ENCODE results near the gene CDH13. TPM values are rescaled to one million over a fixed set of nuclear protein-coding genes. Genes with fewer than 3 reads are reported as not detected.

CDH13 gene
- total RNA-seq, 2 experiments from 2014 or later: not detected

- Histone ChIP-seq H3K4me1 (ENCODE audit: insufficient read depth, low read length, poor library complexity, severe bottlenecking) (peaks cover 23% of the 10 kb centered on the region), H3K9me3 (ENCODE audit: low read length) (no peaks in the 10 kb centered on the region), H3K36me3 (ENCODE audit: insufficient read depth, low read length) (no peaks in the 10 kb centered on the region), H3K27ac (ENCODE audit: low read depth, low read length, poor library complexity, severe bottlenecking) (no peak overlapping the region), H2AFZ (ENCODE audit: low read length) (no peak overlapping the region), H3K4me2 (ENCODE audit: low read length) (no peak overlapping the region), H3K9me2 (ENCODE audit: insufficient read depth, low read length) (no peaks in the 10 kb centered on the region), H4K20me1 (ENCODE audit: insufficient read depth, low read length) (no peaks in the 10 kb centered on the region), H3K79me2 (ENCODE audit: insufficient read depth, low read depth, low read length) (no peaks in the 10 kb centered on the region), H3K4me3 (ENCODE audit: low read depth, low read length, poor library complexity, severe bottlenecking) (no peak overlapping the region)
- ChIA-PET POLR2A (interaction anchor here (0.5 to 1.1 kb wide), 2 partner anchors 13 to 1053 kb away, joined by 3 read pairs; no protein-coding TSS in a partner anchor), CTCF (ENCODE audit: unreplicated experiment) (no interaction called here)
- no TSS peak for BruUV-seq (replicated peaks)
- no peak for TF ChIP-seq EZH2phosphoT487 (IDR thresholded peaks at IDR 0.05; ENCODE audit: borderline replicate concordance, low read depth, low read length)
- TF ChIP-seq CTCF (conservative IDR thresholded peaks at IDR 0.05; ENCODE audit: low read length): no peak
- no peak for DNase-seq (ENCODE audit: low spot score)
- intact Hi-C loops (cut with micrococcal nuclease; ENCODE audit: unreplicated experiment): no loop called here
Measured at GRCh38 chr16:83847371-83848225, 1220.8 kb downstream of the CDH13 start.

- Histone ChIP-seq H3K4me3 (ENCODE audit: low read depth, low read length, poor library complexity, severe bottlenecking) (no peak overlapping the region), H4K20me1 (ENCODE audit: insufficient read depth, low read length) (no peaks in the 10 kb centered on the region), H3K36me3 (ENCODE audit: insufficient read depth, low read length) (no peaks in the 10 kb centered on the region), H3K9me3 (ENCODE audit: low read length) (no peaks in the 10 kb centered on the region), H3K4me2 (ENCODE audit: low read length) (no peak overlapping the region), H2AFZ (ENCODE audit: low read length) (no peak overlapping the region), H3K27ac (ENCODE audit: low read depth, low read length, poor library complexity, severe bottlenecking) (no peak overlapping the region), H3K4me1 (ENCODE audit: insufficient read depth, low read length, poor library complexity, severe bottlenecking) (peaks cover 4% of the 10 kb centered on the region), H3K79me2 (ENCODE audit: insufficient read depth, low read depth, low read length) (no peaks in the 10 kb centered on the region), H3K9me2 (ENCODE audit: insufficient read depth, low read length) (no peaks in the 10 kb centered on the region)
- TF ChIP-seq CTCF (conservative IDR thresholded peaks at IDR 0.05; ENCODE audit: low read length) (no peak), EZH2phosphoT487 (IDR thresholded peaks at IDR 0.05; ENCODE audit: borderline replicate concordance, low read depth, low read length) (no peak)
- intact Hi-C loops (cut with micrococcal nuclease; ENCODE audit: unreplicated experiment): no loop called here
- DNase-seq (ENCODE audit: low spot score): no peak
- ChIA-PET CTCF (ENCODE audit: unreplicated experiment) (no interaction called here), POLR2A (interaction anchor here (0.7 kb wide), 1 partner anchor 401 kb away, joined by 3 read pairs; no protein-coding TSS in a partner anchor)
- no TSS peak for BruUV-seq (replicated peaks)
Measured at GRCh38 chr16:83849421-83849820, 1222.7 kb downstream of the CDH13 start.

Small RNAs within 50 kb of the gene (microRNA-seq; reads per million reads assigned to microRNA genes)
- not detected for gene MIR3182 (ENCODE audit: borderline replicate concordance)
- gene MIR8058 (ENCODE audit: borderline replicate concordance): not detected

Small RNAs within 50 kb of the gene (small RNA-seq; reads per million reads assigned to genes)
- gene AC099506.2 (not detected), gene MIR3182 (not detected), gene MIR8058 (not detected)

All from OCI-LY7 (cell line).